ENCODE data around the gene MANSC4.

- TF ChIP-seq CTCF (IDR thresholded peaks at IDR 0.05) (no peak), POLR2AphosphoS5 (IDR thresholded peaks at IDR 0.05; ENCODE audit: low read depth, low read length) (no peak), TCF7L2 (IDR thresholded peaks at IDR 0.05; ENCODE audit: low read depth, low read length) (no peak)
These were observed 32.8 kb downstream of the MANSC4 start for GRCh38 chr12:27747111-27747820.
